IPS-15b (cell line): Measurements from ENCODE around the gene ZNF234.
"Not testable (repeated sequence)": the region's sequence is repeated elsewhere in the genome, so short reads cannot be mapped to it uniquely, and the experiment has no call there.

Source experiments
- H3K27me3 ChIP-seq: one replicate; pipeline ENCODE4 v1.6.1; 2013; ENCODE audit warnings: low read length; ENCODE audit not compliant: control insufficient read depth, insufficient read depth
- H3K36me3 ChIP-seq: one replicate; pipeline ENCODE4 v1.6.1; 2013; ENCODE audit warnings: low read length; ENCODE audit not compliant: control insufficient read depth, insufficient read depth
- H3K4me1 ChIP-seq: one replicate; pipeline ENCODE4 v1.6.1; 2013; ENCODE audit warnings: mild to moderate bottlenecking, low read length; ENCODE audit not compliant: control insufficient read depth, insufficient read depth
- H3K4me3 ChIP-seq: one replicate; pipeline ENCODE4 v1.5.1; 2013; ENCODE audit warnings: low read depth, low read length
- H3K9ac ChIP-seq: one replicate; pipeline ENCODE4 v1.6.1; 2013; ENCODE audit warnings: low read depth, mild to moderate bottlenecking, low read length
- H3K9me3 ChIP-seq: one replicate; pipeline ENCODE4 v1.6.1; 2013; ENCODE audit warnings: mild to moderate bottlenecking, low read length; ENCODE audit not compliant: control insufficient read depth, insufficient read depth

The ZNF234 gene

GRCh38 chr19:44192127-44192526 lies 50.8 kb downstream of the ZNF234 start:
- no peaks in the 10 kb centered on the region for H3K9me3 ChIP-seq
- H3K4me3 ChIP-seq = no peak overlapping the region
- H3K27me3 ChIP-seq = no peaks in the 10 kb centered on the region
- H3K36me3 ChIP-seq = no peaks in the 10 kb centered on the region
- H3K4me1 ChIP-seq = no peaks in the 10 kb centered on the region
- H3K9ac ChIP-seq = no peak overlapping the region

GRCh38 chr19:44196772-44197171 lies 55.4 kb downstream of the ZNF234 start:
- Histone ChIP-seq H3K9me3 (no peaks in the 10 kb centered on the region), H3K36me3 (no peaks in the 10 kb centered on the region), H3K9ac (no peak overlapping the region), H3K4me1 (no peaks in the 10 kb centered on the region), H3K27me3 (no peaks in the 10 kb centered on the region), H3K4me3 (no peak overlapping the region)

- Histone ChIP-seq H3K4me3 (no peak overlapping the region), H3K9me3 (no peaks in the 10 kb centered on the region), H3K9ac (no peak overlapping the region), H3K27me3 (no peaks in the 10 kb centered on the region), H3K4me1 (no peaks in the 10 kb centered on the region), H3K36me3 (no peaks in the 10 kb centered on the region)
Measured at GRCh38 chr19:44202470-44202869, 61.1 kb downstream of the ZNF234 start.

GRCh38 chr19:44202974-44203373 lies 61.6 kb downstream of the ZNF234 start:
- Histone ChIP-seq H3K9ac (no peak overlapping the region), H3K4me1 (no peaks in the 10 kb centered on the region), H3K4me3 (no peak overlapping the region), H3K27me3 (no peaks in the 10 kb centered on the region), H3K9me3 (no peaks in the 10 kb centered on the region), H3K36me3 (no peaks in the 10 kb centered on the region)

GRCh38 chr19:44203877-44204276 lies 62.5 kb downstream of the ZNF234 start:
- not testable (repeated sequence) for H3K27me3 ChIP-seq, H3K4me1 ChIP-seq, H3K36me3 ChIP-seq, H3K9ac ChIP-seq, H3K9me3 ChIP-seq, H3K4me3 ChIP-seq

GRCh38 chr19:44204772-44205171 lies 63.4 kb downstream of the ZNF234 start:
- Histone ChIP-seq H3K27me3 (no peaks in the 10 kb centered on the region), H3K4me1 (no peaks in the 10 kb centered on the region), H3K9me3 (no peaks in the 10 kb centered on the region), H3K4me3 (no peak overlapping the region), H3K36me3 (no peaks in the 10 kb centered on the region), H3K9ac (no peak overlapping the region)

- Histone ChIP-seq H3K4me1 (no peaks in the 10 kb centered on the region), H3K9me3 (no peaks in the 10 kb centered on the region), H3K9ac (peak overlapping the region; percentile 88), H3K27me3 (no peaks in the 10 kb centered on the region), H3K4me3 (peak overlapping the region; percentile 95), H3K36me3 (no peaks in the 10 kb centered on the region)
Measured at GRCh38 chr19:44207126-44207803, 65.9 kb downstream of the ZNF234 start.
